Fibroblast of peridontal ligament (primary cell): ENCODE data around the gene CXCR2.
"Not testable (repeated sequence)": the region's sequence is repeated elsewhere in the genome, so short reads cannot be mapped to it uniquely, and the experiment has no call there.

ENCODE experiments used
- DNase-seq: peaks from one replicate; pipeline ENCODE4 v3.0.0-alpha.2; 2010; ENCODE audit errors: extremely low read depth

CXCR2 gene

GRCh38 chr2:218129458-218130135 is 3.8 kb downstream of the CXCR2 start:
- peak; percentile 7 for DNase-seq

GRCh38 chr2:218130377-218130776 is 4.5 kb downstream of the CXCR2 start:
- DNase-seq: no peak

- no peak for DNase-seq
Measured at GRCh38 chr2:218130822-218131221, 5.0 kb downstream of the CXCR2 start.

- DNase-seq: no peak
Measured at GRCh38 chr2:218137514-218137913, 11.7 kb downstream of the CXCR2 start.

GRCh38 chr2:218138047-218138446 is 12.2 kb downstream of the CXCR2 start:
- no peak for DNase-seq

- DNase-seq: no peak
Measured at GRCh38 chr2:218145124-218145523, 19.3 kb downstream of the CXCR2 start.

GRCh38 chr2:218146056-218146455 is 20.2 kb downstream of the CXCR2 start:
- peak; percentile 18 for DNase-seq

GRCh38 chr2:218149098-218149497 is 23.3 kb downstream of the CXCR2 start:
- DNase-seq: no peak

- DNase-seq: no peak
Measured at GRCh38 chr2:218149848-218150440, 24.1 kb downstream of the CXCR2 start.

- DNase-seq: no peak
Measured at GRCh38 chr2:218152172-218152571, 26.3 kb downstream of the CXCR2 start.

GRCh38 chr2:218152777-218153176 is 26.9 kb downstream of the CXCR2 start:
- no peak for DNase-seq

- no peak for DNase-seq
Measured at GRCh38 chr2:218155953-218156479, 30.2 kb downstream of the CXCR2 start.

GRCh38 chr2:218161644-218162043 is 35.8 kb downstream of the CXCR2 start:
- DNase-seq: no peak

- DNase-seq: no peak
Measured at GRCh38 chr2:218162814-218163213, 37.0 kb downstream of the CXCR2 start.

GRCh38 chr2:218166791-218167190 is 41.0 kb downstream of the CXCR2 start, which contains the start of gene CXCR1:
Gene CXCR1, minus strand, starts transcription at chr2:218166962. Its CDS starts 1,751 bp downstream, at chr2:218165211.
- no peak for DNase-seq

- no peak for DNase-seq
Measured at GRCh38 chr2:218168016-218168415, 42.2 kb downstream of the CXCR2 start.

- no peak for DNase-seq
Measured at GRCh38 chr2:218168635-218169462, 43.0 kb downstream of the CXCR2 start.

- no peak for DNase-seq
Measured at GRCh38 chr2:218169757-218170546, 44.1 kb downstream of the CXCR2 start.

- DNase-seq: not testable (repeated sequence)
Measured at GRCh38 chr2:218171744-218172143, 45.9 kb downstream of the CXCR2 start.

GRCh38 chr2:218172845-218173244 is 47.0 kb downstream of the CXCR2 start:
- DNase-seq: no peak

GRCh38 chr2:218179782-218180181 is 54.0 kb downstream of the CXCR2 start:
- no peak for DNase-seq
